DOHH2 (cell line): ENCODE data around the gene PRKN.

Source experiments
- EZH2phosphoT487 ChIP-seq: fragments of 200-600 bp; sonication (generic); IDR thresholded peaks from 2 replicates; pipeline ENCODE4 v1.6.1; 2017; ENCODE audit warnings: borderline replicate concordance, mild to moderate bottlenecking, antibody characterized with exemption, low read length, moderate library complexity, mixed read lengths
- TF ChIP-seq, protein P1 (sequence below): fragments of 200-600 bp; sonication (generic); IDR thresholded peaks from one replicate; pipeline ENCODE4 v1.5.1; 2014; ENCODE audit warnings: antibody characterized with exemption, mild to moderate bottlenecking, low read depth, low read length; ENCODE audit not compliant: poor library complexity, severe bottlenecking

DNA sequence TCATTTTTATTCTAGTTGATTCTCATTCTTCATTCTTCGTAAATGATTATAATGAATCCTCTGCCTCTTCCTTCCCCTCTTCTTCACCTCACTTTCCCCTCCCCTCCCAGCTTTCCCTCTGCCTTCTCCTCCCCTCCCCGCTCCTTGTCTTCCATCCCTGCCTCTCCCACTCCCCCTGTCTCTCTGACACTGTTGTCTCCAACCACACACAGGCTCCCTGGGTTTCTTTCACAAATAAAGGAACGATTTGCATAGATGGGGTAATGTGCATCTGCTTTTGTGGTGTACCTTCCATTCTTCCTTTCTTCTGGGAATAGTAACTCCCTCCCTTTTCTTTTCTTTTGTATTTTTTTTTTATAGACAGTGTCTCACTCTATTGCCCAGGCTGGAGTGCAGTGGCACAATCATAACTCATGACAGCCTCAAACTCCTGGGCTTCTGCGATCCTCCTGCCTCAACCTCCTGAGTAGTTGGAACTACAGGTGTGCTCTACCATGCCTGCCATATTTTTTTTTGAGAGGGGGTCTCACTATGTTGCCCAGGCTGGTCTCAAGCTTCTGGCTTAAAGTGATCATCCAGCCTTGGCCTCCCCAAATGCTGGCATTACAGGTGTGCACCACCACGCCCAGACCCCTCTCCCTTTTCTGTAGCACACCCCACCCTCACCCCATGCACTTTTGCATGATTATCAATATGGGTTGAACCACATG lies 318.6 kb downstream of the PRKN start:
- no peak for TF ChIP-seq EZH2phosphoT487
- TF ChIP-seq, protein P1, sequence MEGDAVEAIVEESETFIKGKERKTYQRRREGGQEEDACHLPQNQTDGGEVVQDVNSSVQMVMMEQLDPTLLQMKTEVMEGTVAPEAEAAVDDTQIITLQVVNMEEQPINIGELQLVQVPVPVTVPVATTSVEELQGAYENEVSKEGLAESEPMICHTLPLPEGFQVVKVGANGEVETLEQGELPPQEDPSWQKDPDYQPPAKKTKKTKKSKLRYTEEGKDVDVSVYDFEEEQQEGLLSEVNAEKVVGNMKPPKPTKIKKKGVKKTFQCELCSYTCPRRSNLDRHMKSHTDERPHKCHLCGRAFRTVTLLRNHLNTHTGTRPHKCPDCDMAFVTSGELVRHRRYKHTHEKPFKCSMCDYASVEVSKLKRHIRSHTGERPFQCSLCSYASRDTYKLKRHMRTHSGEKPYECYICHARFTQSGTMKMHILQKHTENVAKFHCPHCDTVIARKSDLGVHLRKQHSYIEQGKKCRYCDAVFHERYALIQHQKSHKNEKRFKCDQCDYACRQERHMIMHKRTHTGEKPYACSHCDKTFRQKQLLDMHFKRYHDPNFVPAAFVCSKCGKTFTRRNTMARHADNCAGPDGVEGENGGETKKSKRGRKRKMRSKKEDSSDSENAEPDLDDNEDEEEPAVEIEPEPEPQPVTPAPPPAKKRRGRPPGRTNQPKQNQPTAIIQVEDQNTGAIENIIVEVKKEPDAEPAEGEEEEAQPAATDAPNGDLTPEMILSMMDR, result no peak
